Tibial nerve (tissue), 4 donors: ENCODE measurements around the gene MRPL53.
"Not testable (repeated sequence)": the region's sequence is repeated elsewhere in the genome, so short reads cannot be mapped to it uniquely, and the experiment has no call there.

Source experiments
- EP300 ChIP-seq, 2 donors: sonication (generic); formaldehyde crosslinking; IDR thresholded peaks; one replicate each; pipeline ENCODE4 v1.6.1; 2017; ENCODE audit warnings: antibody characterized with exemption in 2 of 2, mild to moderate bottlenecking in 1 of 2
- POLR2A ChIP-seq, 2 donors: fragments of 450-650 bp; IDR thresholded peaks; one replicate each; pipeline ENCODE4 v1.6.1; 2017; ENCODE audit warnings: antibody characterized with exemption in 2 of 2, mild to moderate bottlenecking in 2 of 2, moderate library complexity in 2 of 2
- TF ChIP-seq, protein P1 (sequence below), 5 experiments: fragments of 200-600 bp in 3 of 5; fragments of 450-650 bp in 2 of 5; sonication (generic) in 3 of 5; IDR thresholded peaks; one replicate each; pipeline ENCODE4 v1.5.1; 2016 to 2019; ENCODE audit warnings: antibody characterized with exemption in 5 of 5, mild to moderate bottlenecking in 3 of 5, moderate library complexity in 2 of 5

DNA sequence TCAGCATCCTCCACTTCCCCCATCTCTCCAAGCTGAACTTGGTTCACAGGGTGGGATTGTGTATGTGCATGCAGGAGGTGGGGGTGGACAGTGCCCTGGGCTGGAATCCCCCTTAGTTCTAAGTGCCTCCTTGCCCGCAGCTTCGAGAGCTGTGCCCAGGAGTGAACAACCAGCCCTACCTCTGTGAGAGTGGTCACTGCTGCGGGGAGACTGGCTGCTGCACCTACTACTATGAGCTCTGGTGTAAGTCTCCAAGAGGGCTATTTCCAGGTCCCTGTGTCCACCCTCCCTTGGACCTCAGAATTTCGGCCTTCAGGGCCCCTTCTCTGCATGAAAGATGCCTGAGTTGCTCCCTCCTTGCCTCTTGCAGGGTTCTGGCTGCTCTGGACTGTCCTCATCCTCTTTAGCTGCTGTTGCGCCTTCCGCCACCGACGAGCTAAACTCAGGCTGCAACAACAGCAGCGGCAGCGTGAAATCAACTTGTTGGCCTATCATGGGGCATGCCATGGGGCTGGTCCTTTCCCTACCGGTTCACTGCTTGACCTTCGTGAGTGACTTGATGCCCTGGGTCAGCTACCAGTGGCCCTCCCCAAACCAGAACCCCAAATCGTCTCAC lies 12.9 kb downstream of the MRPL53 start:
- not testable (repeated sequence) for TF ChIP-seq POLR2A, EP300 (IDR thresholded peaks at IDR 0.05)
- TF ChIP-seq, protein P1, sequence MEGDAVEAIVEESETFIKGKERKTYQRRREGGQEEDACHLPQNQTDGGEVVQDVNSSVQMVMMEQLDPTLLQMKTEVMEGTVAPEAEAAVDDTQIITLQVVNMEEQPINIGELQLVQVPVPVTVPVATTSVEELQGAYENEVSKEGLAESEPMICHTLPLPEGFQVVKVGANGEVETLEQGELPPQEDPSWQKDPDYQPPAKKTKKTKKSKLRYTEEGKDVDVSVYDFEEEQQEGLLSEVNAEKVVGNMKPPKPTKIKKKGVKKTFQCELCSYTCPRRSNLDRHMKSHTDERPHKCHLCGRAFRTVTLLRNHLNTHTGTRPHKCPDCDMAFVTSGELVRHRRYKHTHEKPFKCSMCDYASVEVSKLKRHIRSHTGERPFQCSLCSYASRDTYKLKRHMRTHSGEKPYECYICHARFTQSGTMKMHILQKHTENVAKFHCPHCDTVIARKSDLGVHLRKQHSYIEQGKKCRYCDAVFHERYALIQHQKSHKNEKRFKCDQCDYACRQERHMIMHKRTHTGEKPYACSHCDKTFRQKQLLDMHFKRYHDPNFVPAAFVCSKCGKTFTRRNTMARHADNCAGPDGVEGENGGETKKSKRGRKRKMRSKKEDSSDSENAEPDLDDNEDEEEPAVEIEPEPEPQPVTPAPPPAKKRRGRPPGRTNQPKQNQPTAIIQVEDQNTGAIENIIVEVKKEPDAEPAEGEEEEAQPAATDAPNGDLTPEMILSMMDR (IDR thresholded peaks at IDR 0.05), result not testable (repeated sequence)
